Stimulated activated effector memory CD8-positive, alpha-beta T cell treated with anti-CD3 and anti-CD28 coated beads, Interleukin-12 subunit alpha, Interleukin-12 subunit beta, amount 100 ng/mL, for 72 hours (primary cell): ENCODE results near the gene ZNF658.
A peak's percentile ranks its signal among the peaks of the same experiment; 100 is the strongest.
"Not testable (repeated sequence)": the region's sequence is repeated elsewhere in the genome, so short reads cannot be mapped to it uniquely, and the experiment has no call there.

Experiments used
- ATAC-seq: fragments of 150-1000 bp; cut with Tn5 transposase; 2 replicates; pipeline ENCODE4 v1.10.0; 2021
- DNase-seq, 2 donors: peaks; one replicate each; pipeline ENCODE4 v3.0.0; 2021 to 2022; ENCODE audit warnings: low spot score in 2 of 2
- H3K27ac Mint-ChIP-seq: one replicate; pipeline ENCODE4 v1.8.0; 2022; ENCODE audit warnings: mild to moderate bottlenecking, mixed read lengths
- H3K36me3 Mint-ChIP-seq: one replicate; pipeline ENCODE4 v1.8.0; 2022; ENCODE audit warnings: mild to moderate bottlenecking, mixed read lengths
- H3K4me1 Mint-ChIP-seq: one replicate; pipeline ENCODE4 v1.8.0; 2022; ENCODE audit warnings: mixed read lengths
- H3K4me3 Mint-ChIP-seq: one replicate; pipeline ENCODE4 v1.8.0; 2022; ENCODE audit warnings: mild to moderate bottlenecking, mixed read lengths
- H3K9me3 Mint-ChIP-seq: one replicate; pipeline ENCODE4 v1.8.0; 2022; ENCODE audit warnings: mixed read lengths

The ZNF658 gene

GRCh38 chr9:66900490-66901131, at the start of gene ZNF658:
Gene ZNF658, plus strand, starts transcription at chr9:66900725. Its CDS starts 2,837 bp downstream, at chr9:66903562.
- not testable (repeated sequence) for H3K36me3 Mint-ChIP-seq, H3K9me3 Mint-ChIP-seq, H3K4me1 Mint-ChIP-seq
- Mint-ChIP-seq H3K27ac (peak within 1 kb of the TSS; percentile 87), H3K4me3 (peak within 1 kb of the TSS; percentile 79)
- DNase-seq (peak; percentile 28 to 81), ATAC-seq (peak; percentile 92)

GRCh38 chr9:66861732-66862131, 38.8 kb upstream of the ZNF658 start:
- not testable (repeated sequence) for H3K4me3 Mint-ChIP-seq, H3K36me3 Mint-ChIP-seq, DNase-seq, H3K4me1 Mint-ChIP-seq, H3K27ac Mint-ChIP-seq, H3K9me3 Mint-ChIP-seq, ATAC-seq

GRCh38 chr9:66868660-66869059, 31.9 kb upstream of the ZNF658 start:
- H3K9me3 Mint-ChIP-seq, H3K27ac Mint-ChIP-seq, H3K4me1 Mint-ChIP-seq, H3K4me3 Mint-ChIP-seq, ATAC-seq, H3K36me3 Mint-ChIP-seq, DNase-seq: not testable (repeated sequence)

GRCh38 chr9:66880605-66881004, 19.9 kb upstream of the ZNF658 start:
- DNase-seq, ATAC-seq, H3K36me3 Mint-ChIP-seq, H3K27ac Mint-ChIP-seq, H3K9me3 Mint-ChIP-seq, H3K4me1 Mint-ChIP-seq, H3K4me3 Mint-ChIP-seq: not testable (repeated sequence)

- H3K27ac Mint-ChIP-seq, ATAC-seq: not testable (repeated sequence)
Observed at GRCh38 chr9:66881847-66882246, 18.7 kb upstream of the ZNF658 start.

GRCh38 chr9:66890334-66890733, 10.2 kb upstream of the ZNF658 start:
- H3K36me3 Mint-ChIP-seq, ATAC-seq, H3K9me3 Mint-ChIP-seq, H3K27ac Mint-ChIP-seq, H3K4me3 Mint-ChIP-seq, DNase-seq, H3K4me1 Mint-ChIP-seq: not testable (repeated sequence)

More at GRCh38 chr9:66881847-66882246, 18.7 kb upstream of the ZNF658 start:
- H3K9me3 Mint-ChIP-seq, H3K4me3 Mint-ChIP-seq, H3K4me1 Mint-ChIP-seq, H3K36me3 Mint-ChIP-seq, DNase-seq: not testable (repeated sequence)

GRCh38 chr9:66901141-66901540, 616 bp downstream of the ZNF658 start:
- not testable (repeated sequence) for DNase-seq, H3K36me3 Mint-ChIP-seq, H3K9me3 Mint-ChIP-seq, H3K4me1 Mint-ChIP-seq
- peak; percentile 31 for ATAC-seq
- Mint-ChIP-seq H3K4me3 (peak overlapping the region; percentile 79), H3K27ac (peak overlapping the region; percentile 87)

- H3K4me3 Mint-ChIP-seq, ATAC-seq, DNase-seq, H3K4me1 Mint-ChIP-seq, H3K36me3 Mint-ChIP-seq, H3K27ac Mint-ChIP-seq, H3K9me3 Mint-ChIP-seq: not testable (repeated sequence)
Observed at GRCh38 chr9:66909560-66909959, 9.0 kb downstream of the ZNF658 start.

GRCh38 chr9:66920072-66920471, 19.5 kb downstream of the ZNF658 start:
- not testable (repeated sequence) for H3K4me3 Mint-ChIP-seq, ATAC-seq, DNase-seq, H3K4me1 Mint-ChIP-seq, H3K27ac Mint-ChIP-seq, H3K9me3 Mint-ChIP-seq, H3K36me3 Mint-ChIP-seq

GRCh38 chr9:66936194-66936870, 35.8 kb downstream of the ZNF658 start:
- not testable (repeated sequence) for ATAC-seq, H3K4me3 Mint-ChIP-seq, H3K36me3 Mint-ChIP-seq

GRCh38 chr9:66937662-66938061, 37.1 kb downstream of the ZNF658 start:
- H3K9me3 Mint-ChIP-seq, H3K4me3 Mint-ChIP-seq, DNase-seq, H3K27ac Mint-ChIP-seq, ATAC-seq, H3K4me1 Mint-ChIP-seq, H3K36me3 Mint-ChIP-seq: not testable (repeated sequence)

More at GRCh38 chr9:66936194-66936870, 35.8 kb downstream of the ZNF658 start:
- not testable (repeated sequence) for DNase-seq, H3K27ac Mint-ChIP-seq, H3K9me3 Mint-ChIP-seq, H3K4me1 Mint-ChIP-seq

- H3K27ac Mint-ChIP-seq, H3K9me3 Mint-ChIP-seq, H3K36me3 Mint-ChIP-seq, H3K4me1 Mint-ChIP-seq, ATAC-seq, H3K4me3 Mint-ChIP-seq, DNase-seq: not testable (repeated sequence)
Observed at GRCh38 chr9:66938322-66938721, 37.8 kb downstream of the ZNF658 start.

- not testable (repeated sequence) for H3K27ac Mint-ChIP-seq, H3K4me3 Mint-ChIP-seq, H3K9me3 Mint-ChIP-seq, H3K4me1 Mint-ChIP-seq, DNase-seq, ATAC-seq, H3K36me3 Mint-ChIP-seq
Observed at GRCh38 chr9:66939878-66940830, 39.6 kb downstream of the ZNF658 start.

- not testable (repeated sequence) for H3K9me3 Mint-ChIP-seq, H3K36me3 Mint-ChIP-seq, H3K4me3 Mint-ChIP-seq, DNase-seq, H3K4me1 Mint-ChIP-seq, ATAC-seq, H3K27ac Mint-ChIP-seq
Observed at GRCh38 chr9:66942400-66943155, 42.1 kb downstream of the ZNF658 start.

GRCh38 chr9:66952576-66952975, 52.1 kb downstream of the ZNF658 start:
- ATAC-seq, H3K36me3 Mint-ChIP-seq, H3K4me1 Mint-ChIP-seq, H3K9me3 Mint-ChIP-seq, DNase-seq, H3K27ac Mint-ChIP-seq, H3K4me3 Mint-ChIP-seq: not testable (repeated sequence)
